ENCODE measurements around the gene BACH2. TPM values are rescaled to one million over a fixed set of nuclear protein-coding genes. Genes with fewer than 3 reads are reported as not detected.

Gene BACH2
- total and polyA plus RNA-seq, 10 of the 15 experiments (the other 5 are each of a cell fraction or from before 2014, with no cell fraction given): 0.03 to 0.28 (median 0.04) TPM; not detected in 3

GRCh38 chr6:90021711-90022110, 274.9 kb downstream of the BACH2 start:
- Histone ChIP-seq H3K36me3 (ENCODE audit: control insufficient read depth in 2 of 2, insufficient read depth in 2 of 2, low read length in 1 of 2) (no peaks in the 10 kb centered on the region), H3K27me3 (replicated peaks in 1 of 2; ENCODE audit: control insufficient read depth in 2 of 2, insufficient read depth in 2 of 2, low read length in 1 of 2) (0 out of 4 replicates have a peak, but pooled peaks cover 0 to 2% of the 10 kb centered on the region in 2 experiments), H3K4me3 (no peak overlapping the region), H4K20me1 (ENCODE audit: control insufficient read depth, insufficient read depth) (no peaks in the 10 kb centered on the region), H3K79me2 (ENCODE audit: control insufficient read depth, insufficient read depth, low read length) (no peaks in the 10 kb centered on the region), H3K9me3 (replicated peaks; ENCODE audit: control insufficient read depth, insufficient read depth, low read length) (no peaks in the 10 kb centered on the region), H3K4me1 (ENCODE audit: control insufficient read depth, insufficient read depth, low read length) (no peaks in the 10 kb centered on the region), H3K9ac (ENCODE audit: control insufficient read depth, insufficient read depth, low read length) (no peak overlapping the region), H3K4me2 (ENCODE audit: control insufficient read depth, insufficient read depth) (no peak overlapping the region), H3K27ac (ENCODE audit: control insufficient read depth, insufficient read depth) (no peak overlapping the region), H2AFZ (ENCODE audit: control insufficient read depth, low read depth, low read length) (no peak overlapping the region)
- ChIA-PET SMC1A (ENCODE audit: uncharacterized antibody, unreplicated experiment) (no interaction called here), CTCF (interaction anchor here (0.6 kb wide), 1 partner anchor 345 kb away, joined by 3 read pairs; no protein-coding TSS in a partner anchor), RAD21 (ENCODE audit: unreplicated experiment) (no interaction called here), POLR2A (no interaction called here)
- FAIRE-seq: no peak
- in situ Hi-C loops (cut with MboI) (no loop called here), intact Hi-C loops (cut with micrococcal nuclease; ENCODE audit: unreplicated experiment) (no loop called here)
- no TSS peak for BruUV-seq (replicated peaks)
- DNase-seq (ENCODE audit: low read depth, low spot score): no peak
- ATAC-seq: no peak
- 0% methylated on average over 2 of the region's 2 CpGs for WGBS (ENCODE audit: insufficient coverage, insufficient replicate concordance, low lambda C conversion rate, missing lambda C conversion rate)
- TF ChIP-seq ATF3 (IDR thresholded peaks at IDR 0.05; ENCODE audit: borderline replicate concordance, extremely low read depth, low read depth, low read length) (no peak), HCFC1 (IDR thresholded peaks at IDR 0.05; ENCODE audit: low read length) (no peak), ASH2L (IDR thresholded peaks at IDR 0.05; ENCODE audit: borderline replicate concordance, low read depth) (no peak), SMAD1 (IDR thresholded peaks at IDR 0.05; ENCODE audit: low read depth, partially characterized antibody) (no peak), ZBTB4 (CRISPR knock-in tag; IDR thresholded peaks at IDR 0.05) (no peak), POU2F2 (IDR thresholded peaks at IDR 0.05; ENCODE audit: borderline replicate concordance, low read depth, low read length) (no peak), PRDM15 (CRISPR knock-in tag; IDR thresholded peaks at IDR 0.05) (no peak), SREBF1 (IDR thresholded peaks at IDR 0.05; ENCODE audit: low read length) (no peak), TCF12 (IDR thresholded peaks at IDR 0.05; ENCODE audit: low read depth, low read length) (no peak), E4F1 (IDR thresholded peaks at IDR 0.05; ENCODE audit: borderline replicate concordance, partially characterized antibody) (no peak)
- TF ChIP-seq, protein P1, sequence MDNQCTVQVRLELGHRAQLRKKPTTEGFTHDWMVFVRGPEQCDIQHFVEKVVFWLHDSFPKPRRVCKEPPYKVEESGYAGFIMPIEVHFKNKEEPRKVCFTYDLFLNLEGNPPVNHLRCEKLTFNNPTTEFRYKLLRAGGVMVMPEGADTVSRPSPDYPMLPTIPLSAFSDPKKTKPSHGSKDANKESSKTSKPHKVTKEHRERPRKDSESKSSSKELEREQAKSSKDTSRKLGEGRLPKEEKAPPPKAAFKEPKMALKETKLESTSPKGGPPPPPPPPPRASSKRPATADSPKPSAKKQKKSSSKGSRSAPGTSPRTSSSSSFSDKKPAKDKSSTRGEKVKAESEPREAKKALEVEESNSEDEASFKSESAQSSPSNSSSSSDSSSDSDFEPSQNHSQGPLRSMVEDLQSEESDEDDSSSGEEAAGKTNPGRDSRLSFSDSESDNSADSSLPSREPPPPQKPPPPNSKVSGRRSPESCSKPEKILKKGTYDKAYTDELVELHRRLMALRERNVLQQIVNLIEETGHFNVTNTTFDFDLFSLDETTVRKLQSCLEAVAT (IDR thresholded peaks at IDR 0.05): no peak
